ENCODE measurements around the gene ROCK2. TPM values are rescaled to one million over a fixed set of nuclear protein-coding genes. Genes with fewer than 3 reads are reported as not detected.
A peak's percentile ranks its signal among the peaks of the same experiment; 100 is the strongest.
"Not testable (repeated sequence)": the region's sequence is repeated elsewhere in the genome, so short reads cannot be mapped to it uniquely, and the experiment has no call there.

ROCK2 gene
- total RNA-seq, 2 donors from 2014 or later: 41.1 to 47.6 TPM

GRCh38 chr2:11344956-11345677 lies 681 bp upstream of the ROCK2 start:
- DNase-seq (peak; percentile 71), ATAC-seq (peak; percentile 54 to 78)
- intact Hi-C loops (cut with DNase I): loop anchor here (5.0 to 10.0 kb wide), 4 partner anchors 52 to 108 kb away; no protein-coding TSS in a partner anchor

- intact Hi-C loops (cut with DNase I): loop anchor here in 1 of 2 donors (5.0 to 10.0 kb wide), 3 partner anchors 59 to 106 kb away; no protein-coding TSS in a partner anchor
- ATAC-seq (peak; percentile 14 to 56), DNase-seq (peak; percentile 64)
These were observed 640 bp downstream of the ROCK2 start for GRCh38 chr2:11343650-11344341.

DNA sequence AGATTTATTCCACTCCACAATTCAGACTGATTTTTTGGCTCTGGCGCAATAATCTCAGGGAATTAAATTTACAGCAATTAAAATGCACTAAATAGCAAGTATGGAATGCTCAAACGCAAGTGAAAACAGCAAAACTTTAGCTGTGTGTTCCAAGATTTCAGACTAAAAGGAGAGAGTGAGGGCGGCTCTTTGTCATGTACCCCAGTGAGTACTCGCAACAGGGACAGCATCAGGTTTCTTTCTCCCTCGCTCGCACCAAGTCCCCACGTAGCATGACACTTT lies 1.1 kb downstream of the ROCK2 start:
- ATAC-seq: no peak

GRCh38 chr2:11342551-11343367 lies 1.7 kb downstream of the ROCK2 start:
- intact Hi-C loops (cut with DNase I): loop anchor here in 1 of 2 donors (5.0 to 10.0 kb wide), 3 partner anchors 58 to 105 kb away; no protein-coding TSS in a partner anchor
- ATAC-seq (peak in 1 of 2 donors; percentile 20), DNase-seq (no peak)

More for the DNA sequence above, 1.1 kb downstream of the ROCK2 start:
- intact Hi-C loops (cut with DNase I): loop anchor here in 1 of 2 donors (5.0 to 10.0 kb wide), 3 partner anchors 59 to 106 kb away; no protein-coding TSS in a partner anchor
- DNase-seq: no peak

DNA sequence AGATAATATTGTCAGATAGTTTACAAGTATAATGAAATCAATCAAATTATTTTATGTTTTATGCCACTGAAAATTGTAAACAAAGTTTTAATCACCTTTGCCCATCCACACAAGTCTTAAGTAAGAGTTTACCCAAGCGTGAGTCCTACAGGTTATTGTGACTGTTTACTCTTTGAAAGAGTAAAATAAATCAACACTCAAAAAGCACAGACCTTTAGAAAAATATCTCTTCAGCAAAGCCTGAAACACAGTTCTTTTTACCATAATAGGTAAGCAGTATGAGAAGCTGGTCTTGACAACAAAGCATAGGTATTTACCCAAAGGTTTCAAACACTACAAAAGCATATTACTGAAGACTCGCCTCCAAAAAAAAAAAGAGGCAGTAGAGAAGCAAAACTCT lies 3.7 kb downstream of the ROCK2 start:
- intact Hi-C loops (cut with DNase I): loop anchor here in 1 of 2 donors (5.0 to 10.0 kb wide), 3 partner anchors 56 to 103 kb away; no protein-coding TSS in a partner anchor
- no peak for ATAC-seq
- no peak for DNase-seq

DNA sequence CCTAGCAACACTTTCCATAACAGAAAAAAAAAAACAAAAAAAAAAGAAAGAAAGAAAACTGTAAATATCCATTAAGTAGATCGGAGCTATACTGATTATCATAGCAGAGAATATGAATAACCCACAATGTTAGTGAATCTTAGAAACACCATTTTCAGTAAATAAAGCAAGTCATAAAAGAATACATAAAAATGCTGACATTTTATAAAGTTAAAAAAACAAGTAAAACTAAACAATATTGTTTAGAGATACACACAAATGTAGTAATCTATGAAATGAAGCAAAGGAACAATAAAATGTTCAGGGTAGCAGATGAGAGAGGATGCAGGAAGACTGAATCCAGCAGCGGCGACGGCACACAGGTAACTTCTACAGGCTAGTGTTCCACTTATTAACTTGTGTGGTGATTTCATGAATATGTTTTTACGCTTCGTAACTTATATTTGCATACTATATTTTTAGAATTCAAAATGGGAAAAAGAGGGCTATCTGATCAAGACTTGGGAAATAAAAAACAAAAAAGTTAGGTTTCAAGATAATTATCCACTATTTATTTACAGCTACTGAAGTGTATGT lies 4.8 kb downstream of the ROCK2 start:
- DNase-seq: no peak
- intact Hi-C loops (cut with DNase I): loop anchor here in 1 of 2 donors (5.0 to 10.0 kb wide), 3 partner anchors 55 to 102 kb away; no protein-coding TSS in a partner anchor
- ATAC-seq: no peak

DNA sequence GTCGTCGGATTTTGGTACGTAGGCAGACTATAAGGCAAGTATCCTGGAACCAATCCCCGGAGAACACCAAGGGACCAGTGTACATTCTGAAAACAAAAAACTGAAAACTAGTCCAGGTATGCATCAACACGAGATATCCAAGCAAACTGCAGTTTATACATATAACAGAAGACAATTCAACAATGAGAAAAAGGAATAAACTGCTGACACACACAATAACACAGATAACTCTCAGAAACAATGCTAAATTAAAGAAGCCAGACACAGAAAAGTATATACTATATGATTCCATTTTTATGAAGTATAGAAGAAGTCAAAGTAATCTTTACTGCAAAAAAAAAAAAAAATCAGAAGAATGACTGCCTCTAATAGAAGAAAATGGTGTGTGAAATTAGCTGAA lies 5.9 kb downstream of the ROCK2 start:
- DNase-seq: no peak
- intact Hi-C loops (cut with DNase I): no loop called here
- ATAC-seq: no peak

DNA sequence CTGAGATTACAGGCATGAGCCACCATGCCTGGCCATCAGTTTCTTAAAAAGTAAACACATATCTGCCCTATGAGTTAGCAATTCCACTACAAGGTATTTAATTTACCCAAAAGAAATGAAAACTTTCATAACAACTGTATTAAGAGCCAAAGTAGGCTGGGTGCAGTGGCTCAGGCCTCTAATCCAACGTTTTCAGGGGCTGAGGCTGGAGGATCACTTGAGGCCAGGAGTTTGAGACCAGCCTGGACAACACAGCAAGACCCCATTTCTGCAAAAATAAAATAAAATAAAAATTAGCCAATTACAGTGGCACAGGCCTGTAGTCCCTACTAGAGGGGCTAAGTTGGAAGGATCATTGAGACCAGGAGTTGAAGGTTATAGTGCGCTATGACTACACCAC lies 6.5 kb downstream of the ROCK2 start:
- no peak for DNase-seq
- no peak for ATAC-seq
- intact Hi-C loops (cut with DNase I): no loop called here

DNA sequence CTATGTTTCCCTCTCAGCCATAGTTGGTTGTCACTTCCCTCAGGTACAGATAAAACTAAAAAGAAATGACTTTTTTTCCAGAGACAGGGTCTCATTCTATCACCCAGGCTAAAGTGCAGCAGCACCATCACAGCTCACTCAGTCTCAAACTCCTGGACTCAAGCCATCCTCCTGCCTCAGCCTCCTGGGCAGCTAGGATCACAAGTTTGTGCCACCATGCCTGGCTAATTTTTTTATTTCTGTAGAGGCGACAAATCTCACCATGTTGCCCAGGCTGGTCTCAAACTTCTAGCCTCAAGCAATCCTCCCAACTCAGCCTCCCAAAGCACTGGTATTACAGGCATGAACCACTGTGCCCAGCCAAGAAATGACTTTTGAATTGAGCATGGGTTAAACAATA lies 8.2 kb downstream of the ROCK2 start:
- DNase-seq: no peak
- intact Hi-C loops (cut with DNase I): no loop called here

GRCh38 chr2:11333427-11334183 lies 10.8 kb downstream of the ROCK2 start:
- DNase-seq: no peak
- intact Hi-C loops (cut with DNase I): no loop called here
- ATAC-seq: no peak

More for the DNA sequence above, 8.2 kb downstream of the ROCK2 start:
- no peak for ATAC-seq

GRCh38 chr2:11332596-11332995 lies 11.8 kb downstream of the ROCK2 start:
- DNase-seq (no peak), ATAC-seq (no peak)
- intact Hi-C loops (cut with DNase I): no loop called here

DNA sequence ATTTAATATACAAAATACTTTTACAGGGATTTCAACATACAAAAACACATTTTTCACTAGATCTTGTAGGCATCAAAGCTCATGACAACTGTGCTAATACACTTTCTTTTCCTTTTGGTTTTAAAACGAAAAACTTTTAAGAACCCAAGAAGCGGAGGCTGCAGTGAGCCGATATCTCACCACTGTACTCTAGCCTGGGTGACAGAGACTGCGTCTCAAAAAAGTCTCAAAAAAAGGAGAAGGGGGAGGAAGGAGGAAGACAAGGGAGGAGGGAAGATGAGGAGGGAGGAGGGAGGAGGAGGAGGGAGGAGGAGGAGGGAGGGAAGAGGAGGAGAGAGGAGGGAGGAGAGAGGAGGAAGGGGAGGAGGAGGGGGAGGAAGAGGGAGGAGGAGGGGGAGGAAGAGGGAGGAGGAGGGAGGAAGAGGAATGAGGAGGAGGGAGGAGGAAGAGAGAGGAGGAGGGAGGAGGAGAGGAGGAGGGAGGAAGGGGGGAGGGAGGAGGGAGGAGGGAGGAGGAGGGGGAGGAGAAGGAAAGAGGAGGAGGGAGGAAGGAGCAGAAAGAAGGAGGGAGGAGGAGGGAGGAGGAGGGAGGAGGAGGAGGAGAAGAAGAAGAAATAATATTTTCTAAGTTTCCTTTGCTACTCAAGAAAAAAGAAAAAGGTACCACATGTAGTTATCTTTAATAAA lies 13.8 kb downstream of the ROCK2 start:
- ATAC-seq (no peak), DNase-seq (no peak)
- intact Hi-C loops (cut with DNase I): no loop called here

- DNase-seq (no peak), ATAC-seq (no peak)
- intact Hi-C loops (cut with DNase I): no loop called here
These were observed 14.7 kb downstream of the ROCK2 start for GRCh38 chr2:11329776-11330175.

DNA sequence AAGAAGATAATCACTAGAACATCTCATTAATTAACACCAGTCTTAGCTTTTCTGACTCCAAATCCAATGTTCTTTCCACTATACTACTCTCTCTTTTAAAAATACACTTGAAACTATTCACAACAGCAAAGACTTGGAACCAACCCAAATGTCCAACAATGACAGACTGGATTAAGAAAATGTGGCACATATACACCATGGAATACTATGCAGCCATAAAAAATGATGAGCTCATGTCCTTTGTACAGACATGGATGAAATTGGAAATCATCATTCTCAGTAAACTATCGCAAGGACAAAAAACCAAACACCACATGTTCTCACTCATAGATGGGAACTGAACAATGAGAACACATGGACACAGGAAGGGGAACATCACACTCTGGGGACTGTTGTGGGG lies 15.9 kb downstream of the ROCK2 start:
- ATAC-seq; intact Hi-C loops (cut with DNase I); DNase-seq: not testable (repeated sequence)

GRCh38 chr2:11327871-11328270 lies 16.6 kb downstream of the ROCK2 start:
- ATAC-seq: no peak
- intact Hi-C loops (cut with DNase I): no loop called here
- DNase-seq: no peak

DNA sequence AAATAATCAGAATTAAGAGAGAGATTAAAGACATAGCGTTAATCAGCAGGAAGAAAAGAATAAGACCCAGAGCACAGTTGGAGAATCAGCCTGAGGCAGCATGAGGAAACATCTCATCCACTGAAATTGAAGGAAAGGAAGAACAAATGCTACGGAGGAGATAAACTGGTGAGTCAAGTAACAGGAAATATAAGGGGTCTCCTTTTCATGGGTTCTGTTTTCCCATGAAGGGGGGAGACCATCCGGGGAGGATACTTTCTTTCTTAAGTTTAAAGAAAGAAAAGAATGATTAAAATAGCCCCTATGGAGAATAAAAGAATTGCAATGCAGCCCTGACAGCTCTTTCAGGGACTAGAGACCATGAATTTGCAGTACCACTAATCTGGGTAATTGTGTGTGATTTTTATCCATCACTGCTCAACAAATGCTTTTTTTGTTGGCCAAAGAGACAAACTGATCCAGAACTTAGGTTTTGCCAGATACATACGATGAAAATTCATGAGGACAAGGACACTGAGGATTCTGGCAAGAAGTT lies 17.7 kb downstream of the ROCK2 start:
- ATAC-seq (no peak), DNase-seq (no peak)
- intact Hi-C loops (cut with DNase I): no loop called here

- ATAC-seq (no peak), DNase-seq (no peak)
- intact Hi-C loops (cut with DNase I): no loop called here
These were observed 18.3 kb downstream of the ROCK2 start for GRCh38 chr2:11325961-11326676.

Data from left cardiac atrium (tissue), 4 donors.